Neural progenitor cell (in vitro differentiated cells): Measurements from ENCODE around the gene CYSTM1.

Source experiments
- CTCF ChIP-seq: fragments of 200-600 bp; sonication (generic); IDR thresholded peaks from 2 replicates; pipeline ENCODE4 v1.5.1; 2017; ENCODE audit warnings: antibody characterized with exemption, mild to moderate bottlenecking
- EZH2 ChIP-seq: fragments of 200-600 bp; sonication (generic); IDR thresholded peaks from 2 replicates; pipeline ENCODE4 v1.6.1; 2017; ENCODE audit warnings: antibody characterized with exemption, mild to moderate bottlenecking, moderate library complexity
- EZH2phosphoT487 ChIP-seq: fragments of 200-600 bp; sonication (generic); IDR thresholded peaks from 2 replicates; pipeline ENCODE4 v1.6.1; 2017; ENCODE audit warnings: antibody characterized with exemption

- TF ChIP-seq CTCF (no peak), EZH2phosphoT487 (no peak), EZH2 (no peak)
Measured at GRCh38 chr5:140224658-140225057, 49.7 kb downstream of the CYSTM1 start.
